ENCODE results near the gene TNRC18.

TNRC18 gene

GRCh38 chr7:5414916-5415315 lies 8.7 kb downstream of the TNRC18 start:
- peaks cover 61% of the 10 kb centered on the region for H3K27me3 ChIP-seq (ENCODE audit: insufficient read depth, insufficient read length)
- H3K4me1 ChIP-seq (ENCODE audit: insufficient read depth, insufficient read length): peaks cover 13% of the 10 kb centered on the region
- TF ChIP-seq ZNF274 (IDR thresholded peaks at IDR 0.05; ENCODE audit: low read depth, low read length) (no peak), SUZ12 (IDR thresholded peaks at IDR 0.05; ENCODE audit: extremely low read depth, insufficient read depth, insufficient read length) (no peak), YY1 (IDR thresholded peaks at IDR 0.05; ENCODE audit: insufficient read depth, insufficient read length) (no peak)
- no peak overlapping the region for H3K4me3 ChIP-seq (ENCODE audit: insufficient read length, low read depth)
- no peak overlapping the region for H3K9ac ChIP-seq (ENCODE audit: insufficient read length, low read depth)
- DNase-seq (ENCODE audit: low read depth, low spot score): no peak
- H3K36me3 ChIP-seq (ENCODE audit: insufficient read depth, insufficient read length, low read length): no peaks in the 10 kb centered on the region
- no peaks in the 10 kb centered on the region; the same call in 1 of the 2 replicates for H3K9me3 ChIP-seq (ENCODE audit: insufficient read depth, low read length)

- no peak overlapping the region for H3K9ac ChIP-seq (ENCODE audit: insufficient read length, low read depth)
- TF ChIP-seq YY1 (IDR thresholded peaks at IDR 0.05; ENCODE audit: insufficient read depth, insufficient read length) (no peak), SUZ12 (IDR thresholded peaks at IDR 0.05; ENCODE audit: extremely low read depth, insufficient read depth, insufficient read length) (no peak), ZNF274 (IDR thresholded peaks at IDR 0.05; ENCODE audit: low read depth, low read length) (no peak)
- peaks cover 59% of the 10 kb centered on the region for H3K27me3 ChIP-seq (ENCODE audit: insufficient read depth, insufficient read length)
- peaks cover 12% of the 10 kb centered on the region for H3K4me1 ChIP-seq (ENCODE audit: insufficient read depth, insufficient read length)
- H3K9me3 ChIP-seq (ENCODE audit: insufficient read depth, low read length): no peaks in the 10 kb centered on the region; the same call in 1 of the 2 replicates
- no peaks in the 10 kb centered on the region for H3K36me3 ChIP-seq (ENCODE audit: insufficient read depth, insufficient read length, low read length)
- DNase-seq (ENCODE audit: low read depth, low spot score): no peak
- no peak overlapping the region for H3K4me3 ChIP-seq (ENCODE audit: insufficient read length, low read depth)
Observed at GRCh38 chr7:5413449-5413786, 10.2 kb downstream of the TNRC18 start.

GRCh38 chr7:5408777-5409176 lies 14.9 kb downstream of the TNRC18 start:
- Histone ChIP-seq H3K9ac (ENCODE audit: insufficient read length, low read depth) (no peak overlapping the region), H3K9me3 (ENCODE audit: insufficient read depth, low read length) (no peaks in the 10 kb centered on the region; the same call in 1 of the 2 replicates), H3K27me3 (ENCODE audit: insufficient read depth, insufficient read length) (peaks cover 74% of the 10 kb centered on the region), H3K4me3 (ENCODE audit: insufficient read length, low read depth) (no peak overlapping the region), H3K36me3 (ENCODE audit: insufficient read depth, insufficient read length, low read length) (no peaks in the 10 kb centered on the region), H3K4me1 (ENCODE audit: insufficient read depth, insufficient read length) (peaks cover 7% of the 10 kb centered on the region)
- no peak for DNase-seq (ENCODE audit: low read depth, low spot score)
- TF ChIP-seq YY1 (IDR thresholded peaks at IDR 0.05; ENCODE audit: insufficient read depth, insufficient read length) (no peak), SUZ12 (IDR thresholded peaks at IDR 0.05; ENCODE audit: extremely low read depth, insufficient read depth, insufficient read length) (no peak)

GRCh38 chr7:5406957-5407945 lies 16.4 kb downstream of the TNRC18 start:
- peaks cover 7% of the 10 kb centered on the region for H3K4me1 ChIP-seq (ENCODE audit: insufficient read depth, insufficient read length)
- H3K9ac ChIP-seq (ENCODE audit: insufficient read length, low read depth): no peak overlapping the region
- no peaks in the 10 kb centered on the region for H3K36me3 ChIP-seq (ENCODE audit: insufficient read depth, insufficient read length, low read length)
- no peak overlapping the region for H3K4me3 ChIP-seq (ENCODE audit: insufficient read length, low read depth)
- TF ChIP-seq ZNF274 (IDR thresholded peaks at IDR 0.05; ENCODE audit: low read depth, low read length) (no peak), YY1 (IDR thresholded peaks at IDR 0.05; ENCODE audit: insufficient read depth, insufficient read length) (no peak), SUZ12 (IDR thresholded peaks at IDR 0.05; ENCODE audit: extremely low read depth, insufficient read depth, insufficient read length) (no peak)
- H3K9me3 ChIP-seq (ENCODE audit: insufficient read depth, low read length): no peaks in the 10 kb centered on the region; the same call in 1 of the 2 replicates
- peaks cover 72% of the 10 kb centered on the region for H3K27me3 ChIP-seq (ENCODE audit: insufficient read depth, insufficient read length)
- peak; percentile 96 for DNase-seq (ENCODE audit: low read depth, low spot score)

- Histone ChIP-seq H3K27me3 (ENCODE audit: insufficient read depth, insufficient read length) (peaks cover 51% of the 10 kb centered on the region), H3K36me3 (ENCODE audit: insufficient read depth, insufficient read length, low read length) (no peaks in the 10 kb centered on the region), H3K4me1 (ENCODE audit: insufficient read depth, insufficient read length) (peaks cover 7% of the 10 kb centered on the region), H3K4me3 (ENCODE audit: insufficient read length, low read depth) (no peak overlapping the region), H3K9me3 (ENCODE audit: insufficient read depth, low read length) (no peaks in the 10 kb centered on the region), H3K9ac (ENCODE audit: insufficient read length, low read depth) (no peak overlapping the region)
- no peak for TF ChIP-seq ZNF274 (IDR thresholded peaks at IDR 0.05; ENCODE audit: low read depth, low read length)
- TF ChIP-seq YY1 (IDR thresholded peaks at IDR 0.05; ENCODE audit: insufficient read depth, insufficient read length): no peak
- no peak for TF ChIP-seq SUZ12 (IDR thresholded peaks at IDR 0.05; ENCODE audit: extremely low read depth, insufficient read depth, insufficient read length)
- DNase-seq (ENCODE audit: low read depth, low spot score): no peak
Observed at GRCh38 chr7:5404421-5404826, 19.2 kb downstream of the TNRC18 start.

- DNase-seq (ENCODE audit: low read depth, low spot score): no peak
- no peak for TF ChIP-seq ZNF274 (IDR thresholded peaks at IDR 0.05; ENCODE audit: low read depth, low read length)
- no peak for TF ChIP-seq YY1 (IDR thresholded peaks at IDR 0.05; ENCODE audit: insufficient read depth, insufficient read length)
- TF ChIP-seq SUZ12 (IDR thresholded peaks at IDR 0.05; ENCODE audit: extremely low read depth, insufficient read depth, insufficient read length): no peak
- H3K4me1 ChIP-seq (ENCODE audit: insufficient read depth, insufficient read length): peaks cover 3% of the 10 kb centered on the region
- no peaks in the 10 kb centered on the region for H3K9me3 ChIP-seq (ENCODE audit: insufficient read depth, low read length)
- H3K36me3 ChIP-seq (ENCODE audit: insufficient read depth, insufficient read length, low read length): no peaks in the 10 kb centered on the region
- H3K9ac ChIP-seq (ENCODE audit: insufficient read length, low read depth): no peak overlapping the region
- H3K27me3 ChIP-seq (ENCODE audit: insufficient read depth, insufficient read length): peaks cover 41% of the 10 kb centered on the region
- H3K4me3 ChIP-seq (ENCODE audit: insufficient read length, low read depth): no peak overlapping the region
Observed at GRCh38 chr7:5403442-5403841, 20.2 kb downstream of the TNRC18 start.

- Histone ChIP-seq H3K27me3 (ENCODE audit: insufficient read depth, insufficient read length) (no peaks in the 10 kb centered on the region), H3K9me3 (ENCODE audit: insufficient read depth, low read length) (no peaks in the 10 kb centered on the region), H3K9ac (ENCODE audit: insufficient read length, low read depth) (peak overlapping the region; percentile 17), H3K4me1 (ENCODE audit: insufficient read depth, insufficient read length) (peaks cover 6% of the 10 kb centered on the region), H3K36me3 (ENCODE audit: insufficient read depth, insufficient read length, low read length) (peaks cover 7% of the 10 kb centered on the region), H3K4me3 (ENCODE audit: insufficient read length, low read depth) (no peak overlapping the region)
- TF ChIP-seq ZNF274 (IDR thresholded peaks at IDR 0.05; ENCODE audit: low read depth, low read length) (no peak), SUZ12 (IDR thresholded peaks at IDR 0.05; ENCODE audit: extremely low read depth, insufficient read depth, insufficient read length) (no peak), YY1 (IDR thresholded peaks at IDR 0.05; ENCODE audit: insufficient read depth, insufficient read length) (no peak)
- no peak for DNase-seq (ENCODE audit: low read depth, low spot score)
Observed at GRCh38 chr7:5397736-5398135, 25.9 kb downstream of the TNRC18 start.

All from NT2/D1 (cell line).